IPS-NIHi11 (cell line): ENCODE results near the gene BNIP5.

Experiments
- DNase-seq: peaks from one replicate; pipeline ENCODE4 v3.0.0; 2012; ENCODE audit warnings: mixed read lengths, low spot score

BNIP5 gene

GRCh38 chr6:36296240-36296639 lies 40.4 kb downstream of the BNIP5 start:
- no peak for DNase-seq

- no peak for DNase-seq
These were observed 44.5 kb downstream of the BNIP5 start for GRCh38 chr6:36292170-36292569.

- DNase-seq, result no peak
These were observed 45.7 kb downstream of the BNIP5 start for GRCh38 chr6:36290668-36291620.

- peak; percentile 70 for DNase-seq
These were observed 47.3 kb downstream of the BNIP5 start for GRCh38 chr6:36289281-36289878.

GRCh38 chr6:36286858-36287257 lies 49.8 kb downstream of the BNIP5 start:
- DNase-seq, result no peak

GRCh38 chr6:36285797-36286196 lies 50.9 kb downstream of the BNIP5 start:
- no peak for DNase-seq

- peak; percentile 92 for DNase-seq
These were observed 51.5 kb downstream of the BNIP5 start for GRCh38 chr6:36285187-36285671.

- DNase-seq, result no peak
These were observed 52.3 kb downstream of the BNIP5 start for GRCh38 chr6:36284359-36284758.

- no peak for DNase-seq
These were observed 53.1 kb downstream of the BNIP5 start for GRCh38 chr6:36283608-36284007.

GRCh38 chr6:36280983-36281382 lies 55.7 kb downstream of the BNIP5 start:
- DNase-seq, result no peak

- no peak for DNase-seq
These were observed 56.2 kb downstream of the BNIP5 start for GRCh38 chr6:36280467-36280866.

GRCh38 chr6:36277946-36278470 lies 58.7 kb downstream of the BNIP5 start:
- DNase-seq, result no peak

GRCh38 chr6:36276581-36277536 lies 59.8 kb downstream of the BNIP5 start:
- DNase-seq, result no peak

GRCh38 chr6:36273802-36274514 lies 62.7 kb downstream of the BNIP5 start:
- DNase-seq, result no peak

- no peak for DNase-seq
These were observed 63.6 kb downstream of the BNIP5 start for GRCh38 chr6:36273067-36273466.

- DNase-seq, result no peak
These were observed 64.5 kb downstream of the BNIP5 start for GRCh38 chr6:36272234-36272633.

- peak; percentile 67 for DNase-seq
These were observed 66.6 kb downstream of the BNIP5 start, which contains the start of gene PNPLA1 for GRCh38 chr6:36269834-36270705. Gene PNPLA1 (plus strand): TSS chr6:36270060. CDS start chr6:36270460, 400 bp downstream.

- peak; percentile 50 for DNase-seq
These were observed 68.0 kb downstream of the BNIP5 start for GRCh38 chr6:36268478-36269275.
